ENCODE data around the gene PSMD11.

- TF ChIP-seq YY1 (IDR thresholded peaks at IDR 0.05; ENCODE audit: insufficient read depth, insufficient read length) = no peak
- no peak for TF ChIP-seq SUZ12 (IDR thresholded peaks at IDR 0.05; ENCODE audit: extremely low read depth, insufficient read depth, insufficient read length)
- TF ChIP-seq ZNF274 (IDR thresholded peaks at IDR 0.05; ENCODE audit: low read depth, low read length) = no peak
Observed at GRCh38 chr17:32440722-32441121, 3.6 kb upstream of the PSMD11 start.

Data from NT2/D1 (cell line).